Measurements from ENCODE around the gene SLC9C1.

DNA sequence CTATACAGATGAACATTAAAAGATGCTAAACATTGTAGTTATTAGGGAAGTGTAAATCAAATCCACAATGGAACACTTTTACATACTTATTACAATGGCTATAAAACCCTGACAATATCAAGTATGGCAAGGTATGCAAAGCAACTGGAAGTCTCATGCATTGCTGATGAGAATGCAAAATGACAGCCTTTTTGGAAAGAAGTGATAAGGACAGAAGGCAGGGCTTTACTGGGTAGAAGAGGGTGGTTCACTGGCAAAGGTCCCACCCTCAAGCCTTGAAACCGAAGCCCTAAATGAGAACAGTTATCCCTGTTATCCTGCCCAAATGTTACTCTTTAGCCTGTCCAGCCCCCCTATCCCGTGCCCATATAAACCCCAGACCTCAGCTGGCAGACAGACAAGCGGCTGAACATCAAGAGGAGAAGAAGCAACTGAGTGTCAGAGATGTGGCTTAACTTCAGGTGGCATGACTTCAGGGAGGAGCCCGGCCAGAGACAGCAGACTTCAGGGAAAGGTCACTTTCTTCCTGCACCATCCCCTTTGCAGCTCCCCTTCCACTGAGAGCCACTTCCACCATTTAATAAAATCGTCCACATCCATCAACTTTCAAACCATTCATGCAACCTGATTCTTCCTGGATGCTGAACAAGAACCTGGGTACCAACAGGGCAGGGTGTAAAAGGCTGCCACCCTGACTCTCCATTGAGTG, 160.2 kb downstream of the SLC9C1 start:
- no peak for TF ChIP-seq GATA2 (IDR thresholded peaks at IDR 0.05; ENCODE audit: low read depth, low read length)
- no peak for TF ChIP-seq GATA3 (IDR thresholded peaks at IDR 0.05; ENCODE audit: low read depth, low read length)

Data from SH-SY5Y (cell line).